ENCODE data around the gene USB1. TPM values are rescaled to one million over a fixed set of nuclear protein-coding genes. Genes with fewer than 3 reads are reported as not detected.

The USB1 gene
- polyA plus RNA-seq, result 10 to 100 TPM; 11.8 to 35.0 (median 25.1) TPM

DNA sequence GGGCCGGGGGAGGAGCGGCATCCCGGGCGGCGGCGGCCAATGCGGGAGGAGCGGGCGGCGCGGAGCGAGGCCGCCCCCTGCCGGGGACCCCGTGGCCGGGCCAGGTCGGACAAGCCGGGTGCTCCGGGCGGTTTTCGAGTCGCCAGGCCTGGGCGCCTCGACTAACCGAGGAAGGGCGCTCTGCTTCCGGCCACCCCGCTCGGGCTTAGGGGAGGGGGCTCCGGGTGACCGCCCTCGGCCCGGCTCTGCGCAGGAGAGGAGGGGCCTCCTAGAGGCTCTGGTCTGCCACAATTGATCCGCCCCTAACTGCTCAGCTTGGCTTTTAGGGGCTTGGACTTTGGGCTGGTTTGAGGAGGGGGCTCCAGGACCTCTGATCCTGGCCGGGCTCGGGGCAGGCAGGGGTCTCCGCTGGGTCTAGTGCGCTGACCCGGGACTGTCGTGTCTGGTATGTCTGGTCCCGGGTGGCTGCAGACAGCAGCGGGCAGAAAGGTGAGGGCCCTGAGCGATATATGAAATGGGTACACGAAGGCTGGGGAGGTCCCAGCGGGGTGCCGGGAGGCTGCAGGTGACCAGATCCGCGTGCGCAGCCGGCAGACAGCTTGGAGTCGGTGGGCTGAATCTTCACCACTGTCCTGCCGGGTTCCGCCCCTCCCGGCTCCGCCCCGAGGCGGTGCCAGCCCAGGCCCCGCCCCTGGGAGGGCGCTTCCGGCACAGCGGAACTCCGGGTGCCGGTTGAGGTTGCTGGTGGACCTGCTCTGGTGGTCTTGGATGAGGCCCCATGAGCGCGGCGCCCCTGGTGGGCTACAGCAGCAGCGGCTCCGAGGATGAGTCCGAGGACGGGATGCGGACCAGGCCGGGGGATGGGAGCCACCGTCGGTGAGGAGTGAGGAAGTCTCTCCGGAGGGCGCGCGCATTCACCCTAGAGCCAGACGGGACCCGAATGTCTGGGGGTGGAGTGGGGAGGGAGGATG lies at the start of gene USB1:
Gene USB1, plus strand, starts transcription at position 702 of the 971 bp plus-strand sequence. Its CDS starts 77 bp downstream, at position 779.
- H3K27ac ChIP-seq (ENCODE audit: low read depth, low read length), result peak within 1 kb of the TSS; percentile 26
- 0 to 1% (median 1%) methylated on average over 64 to 80 of the region's 81 CpGs for WGBS, 3 donors

- H3K27ac ChIP-seq (ENCODE audit: low read depth, low read length), result no peak overlapping the region
- WGBS, 3 donors, result 89 to 92% (median 90%) methylated on average over 9 of the region's 9 CpGs
Observed at GRCh38 chr16:57952909-57953308, 48.3 kb upstream of the USB1 start.

GRCh38 chr16:57953857-57954256 lies 47.4 kb upstream of the USB1 start:
- 96 to 100% (median 98%) methylated on average over 1 of the region's 1 CpG for WGBS, 3 donors

GRCh38 chr16:57955572-57956188 lies 45.5 kb upstream of the USB1 start:
- H3K27ac ChIP-seq (ENCODE audit: low read depth, low read length), result no peak overlapping the region
- WGBS, 3 donors, result 52 to 85% (median 76%) methylated on average over 12 of the region's 12 CpGs

More at GRCh38 chr16:57953857-57954256, 47.4 kb upstream of the USB1 start:
- no peak overlapping the region for H3K27ac ChIP-seq (ENCODE audit: low read depth, low read length)

DNA sequence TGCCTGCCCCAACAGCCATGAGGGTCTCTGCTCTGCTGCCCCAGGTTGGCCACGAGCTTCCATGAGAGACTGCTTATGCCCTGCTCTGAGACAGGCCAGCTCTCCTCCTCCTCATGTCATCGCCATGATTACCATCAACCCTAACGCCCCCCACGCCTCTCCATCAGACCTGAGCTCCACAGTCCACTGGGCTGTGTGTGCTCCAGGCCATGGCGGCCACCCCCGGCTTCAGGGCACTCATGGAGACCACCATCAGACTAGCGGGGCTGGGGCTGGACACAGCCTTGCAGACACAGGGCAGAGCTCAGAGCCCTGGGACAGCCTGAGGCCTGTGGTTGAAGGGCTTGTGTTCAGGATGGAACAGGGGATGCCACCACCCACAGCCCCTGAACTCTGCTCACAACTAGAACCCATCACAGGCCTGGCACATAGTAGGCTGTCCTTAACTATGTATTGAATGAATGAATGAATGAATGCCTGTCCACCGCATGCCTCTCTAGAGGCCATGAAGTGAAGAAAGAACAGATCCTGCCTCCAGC lies 44.9 kb upstream of the USB1 start:
- H3K27ac ChIP-seq (ENCODE audit: low read depth, low read length), result no peak overlapping the region
- 90 to 91% (median 90%) methylated on average over 8 of the region's 8 CpGs for WGBS, 3 donors

DNA sequence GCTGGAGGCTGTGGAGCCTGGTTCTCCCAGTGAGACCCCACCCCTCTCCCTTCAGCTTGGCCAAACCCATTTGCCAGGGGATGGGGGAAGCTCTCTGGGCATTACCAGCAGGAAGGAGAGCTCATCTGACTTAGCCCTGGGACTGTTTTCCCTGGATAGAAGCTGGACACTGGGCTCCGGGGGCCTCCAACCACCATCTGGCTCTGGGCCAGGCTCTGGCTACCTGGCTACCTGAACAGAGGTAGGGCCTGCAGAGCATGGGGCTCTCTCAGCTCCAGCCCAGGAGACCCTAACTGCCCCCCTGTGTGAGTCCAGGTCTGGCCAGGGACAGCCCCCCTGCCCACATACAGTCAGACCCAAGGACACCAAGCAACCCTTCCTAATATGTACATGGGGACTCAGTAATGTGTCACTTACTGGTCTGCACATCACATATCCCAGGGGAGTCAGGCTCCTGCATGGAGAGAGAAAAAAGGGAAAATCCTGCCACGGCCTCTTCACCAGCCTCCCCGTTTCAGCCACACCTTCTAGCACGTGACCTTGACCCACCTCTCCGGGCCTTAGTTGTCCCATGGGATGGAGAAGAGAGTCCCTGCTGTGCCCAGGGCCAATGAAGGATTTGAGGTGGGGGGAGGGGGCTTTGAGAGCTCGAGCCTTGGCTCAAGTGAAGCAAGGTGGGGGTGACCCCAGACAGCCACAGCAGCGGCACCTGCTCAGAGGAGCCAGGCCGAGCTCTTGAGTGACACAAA lies 44.1 kb upstream of the USB1 start:
- no peak overlapping the region for H3K27ac ChIP-seq (ENCODE audit: low read depth, low read length)
- 66 to 78% (median 70%) methylated on average over 8 of the region's 8 CpGs for WGBS, 3 donors

DNA sequence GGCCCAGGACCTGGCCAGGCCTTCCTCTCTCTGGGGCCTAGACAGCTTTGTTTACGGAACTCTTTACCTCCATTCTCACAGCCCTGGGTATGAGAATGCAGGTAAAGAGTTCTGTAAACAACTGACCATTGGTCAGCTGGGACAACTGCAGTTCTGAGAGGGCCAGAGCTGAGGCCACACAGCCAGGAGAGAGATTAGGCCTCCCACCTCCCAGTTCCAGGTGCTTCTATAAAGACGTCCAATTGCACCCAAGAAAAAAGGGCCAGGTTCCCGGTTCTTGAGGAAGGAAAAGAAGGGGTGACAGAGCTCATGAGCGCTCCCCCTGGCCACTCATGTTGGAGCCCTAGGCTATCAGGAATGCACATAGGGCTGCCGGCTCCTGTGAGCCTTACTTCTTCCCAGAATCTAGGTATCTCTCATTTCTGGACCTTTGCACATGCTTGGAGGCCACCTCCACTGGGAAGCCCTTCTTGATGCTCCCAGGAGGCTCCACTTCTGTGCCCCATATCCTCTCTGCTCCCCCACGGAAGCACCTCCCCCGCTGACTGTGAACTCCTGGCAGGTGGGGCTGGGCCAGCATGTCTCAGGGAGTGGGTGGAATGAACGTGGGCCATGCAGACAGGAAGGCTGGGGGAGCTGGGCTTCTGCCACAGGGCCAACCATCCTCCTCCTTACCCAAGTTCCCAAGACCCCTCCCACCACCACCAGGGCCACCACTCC lies 43.4 kb upstream of the USB1 start:
- no peak overlapping the region for H3K27ac ChIP-seq (ENCODE audit: low read depth, low read length)
- WGBS, 3 donors, result 78 to 90% (median 82%) methylated on average over 7 to 8 of the region's 8 CpGs

- H3K27ac ChIP-seq (ENCODE audit: low read depth, low read length), result no peak overlapping the region
- WGBS, 3 donors, result 67 to 79% (median 73%) methylated on average over 6 of the region's 6 CpGs
Observed at GRCh38 chr16:57958544-57958943, 42.7 kb upstream of the USB1 start.

GRCh38 chr16:57959121-57959520 lies 42.1 kb upstream of the USB1 start:
- H3K27ac ChIP-seq (ENCODE audit: low read depth, low read length), result no peak overlapping the region
- 75 to 89% (median 84%) methylated on average over 8 of the region's 8 CpGs for WGBS, 3 donors

- no peak overlapping the region for H3K27ac ChIP-seq (ENCODE audit: low read depth, low read length)
- WGBS, 3 donors, result 79 to 90% (median 80%) methylated on average over 11 of the region's 11 CpGs
Observed at GRCh38 chr16:57959804-57960203, 41.4 kb upstream of the USB1 start.

DNA sequence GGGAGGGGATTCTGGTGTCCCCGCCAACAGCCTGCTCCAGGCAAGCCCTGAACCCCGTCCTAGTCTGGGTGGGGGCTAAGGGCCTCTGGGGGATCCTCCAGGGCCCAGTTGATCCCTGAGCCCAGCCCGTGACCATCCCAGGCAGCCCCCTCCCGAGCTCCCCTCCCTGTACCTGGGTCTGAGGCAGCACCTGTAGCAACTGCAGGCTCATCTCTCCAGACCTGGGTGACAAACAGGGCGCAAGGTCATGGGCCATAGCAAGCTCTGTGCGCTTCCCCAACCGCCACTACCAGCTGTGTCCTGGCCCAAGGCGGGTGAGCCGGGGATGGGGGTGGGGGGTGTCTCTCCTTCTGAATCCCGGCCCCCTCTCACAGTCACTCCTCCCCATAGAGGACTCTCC lies 40.9 kb upstream of the USB1 start:
- WGBS, 3 donors, result 78 to 88% (median 83%) methylated on average over 10 of the region's 10 CpGs

GRCh38 chr16:57960826-57961472 lies 40.3 kb upstream of the USB1 start:
- WGBS, 3 donors, result 88 to 93% (median 89%) methylated on average over 7 of the region's 7 CpGs
- H3K27ac ChIP-seq (ENCODE audit: low read depth, low read length), result no peak overlapping the region

More for the DNA sequence above, 40.9 kb upstream of the USB1 start:
- H3K27ac ChIP-seq (ENCODE audit: low read depth, low read length), result no peak overlapping the region

DNA sequence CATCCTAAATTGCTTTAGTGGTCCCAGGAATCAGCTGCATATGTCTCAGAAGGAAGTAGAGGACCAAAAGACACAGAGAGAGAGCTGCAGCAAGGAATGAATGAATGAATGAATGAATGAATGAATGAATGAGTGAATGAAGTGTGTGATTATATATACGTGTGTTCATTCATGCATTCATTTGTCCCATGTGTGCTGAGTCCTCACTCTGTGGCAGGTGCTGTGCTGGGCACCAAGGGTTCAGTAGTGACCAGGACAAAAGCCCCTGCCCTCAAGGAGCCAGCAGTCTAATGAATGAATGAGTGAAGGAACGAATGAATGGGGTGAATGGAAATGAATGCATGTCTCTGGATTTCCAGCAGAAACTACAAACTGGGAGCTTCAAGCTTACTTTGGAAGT lies 39.7 kb upstream of the USB1 start:
- H3K27ac ChIP-seq (ENCODE audit: low read depth, low read length), result no peak overlapping the region
- WGBS, 3 donors, result 58 to 75% (median 60%) methylated on average over 2 of the region's 2 CpGs

GRCh38 chr16:57962046-57962445 lies 39.2 kb upstream of the USB1 start:
- WGBS, 3 donors, result 71 to 74% (median 73%) methylated on average over 5 of the region's 5 CpGs

DNA sequence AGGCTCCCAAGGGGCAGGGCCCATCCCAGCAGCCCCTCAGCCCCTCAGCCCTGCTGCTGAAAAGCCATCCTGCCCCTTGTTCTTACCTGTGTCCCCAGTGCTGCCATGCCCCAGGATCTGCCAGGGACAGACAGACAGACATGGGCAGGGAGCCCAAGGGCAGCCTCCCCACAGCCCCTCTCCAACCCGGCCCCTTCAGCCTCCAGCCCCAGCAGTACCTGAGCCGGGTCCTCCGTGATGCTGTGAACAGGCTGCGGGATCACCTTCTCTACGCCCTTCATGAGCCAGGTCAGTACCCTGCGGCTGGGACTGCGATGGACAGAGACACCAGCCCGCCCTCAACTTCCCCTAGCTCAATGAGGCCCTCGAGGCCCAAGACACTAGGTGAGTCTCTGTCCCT lies 38.5 kb upstream of the USB1 start:
- H3K27ac ChIP-seq (ENCODE audit: low read depth, low read length), result no peak overlapping the region
- WGBS, 3 donors, result 73 to 87% (median 76%) methylated on average over 9 of the region's 9 CpGs

More at GRCh38 chr16:57962046-57962445, 39.2 kb upstream of the USB1 start:
- no peak overlapping the region for H3K27ac ChIP-seq (ENCODE audit: low read depth, low read length)

DNA sequence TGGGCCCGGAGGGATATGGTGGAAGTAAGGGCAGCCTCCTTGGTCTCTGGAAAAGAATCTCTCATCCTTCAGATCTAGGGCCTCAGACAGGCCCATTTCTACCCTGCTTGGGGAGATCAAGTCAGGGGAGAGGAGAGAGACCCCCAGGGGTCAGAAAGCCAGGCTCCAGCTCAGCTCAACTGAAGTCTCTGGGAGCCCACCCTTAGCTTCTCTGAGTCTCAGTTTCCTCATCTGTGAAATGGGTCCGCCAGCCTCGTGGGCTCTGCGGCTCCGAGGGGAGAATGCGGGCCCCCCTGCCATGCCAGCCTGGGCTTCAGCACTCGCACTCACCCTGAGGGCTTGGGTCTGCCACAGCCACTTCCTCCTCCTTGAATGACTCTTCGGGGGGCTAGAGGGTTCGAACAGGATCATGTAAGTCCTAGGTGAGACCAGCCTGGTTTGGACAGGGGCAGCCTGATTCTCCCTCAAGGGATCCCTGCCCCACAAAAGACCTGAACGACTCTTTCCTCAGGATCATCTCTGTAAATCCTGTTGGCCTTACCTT lies 37.0 kb upstream of the USB1 start:
- WGBS, 3 donors, result 78 to 86% (median 80%) methylated on average over 10 of the region's 10 CpGs
- no peak overlapping the region for H3K27ac ChIP-seq (ENCODE audit: low read depth, low read length)

GRCh38 chr16:57966204-57966771 lies 34.9 kb upstream of the USB1 start:
- H3K27ac ChIP-seq (ENCODE audit: low read depth, low read length), result no peak overlapping the region
- WGBS, 3 donors, result 37 to 52% (median 37%) methylated on average over 4 of the region's 4 CpGs
